GM19397 (cell line): ENCODE data around the gene ZBTB7A.

Experiments
- ATAC-seq: cut with Tn5 transposase; IDR thresholded peaks from one replicate; pipeline ENCODE4 v1.9.1; 2021; ENCODE audit warnings: mild to moderate bottlenecking, moderate library complexity; ENCODE audit not compliant: unreplicated experiment

ZBTB7A gene

GRCh38 chr19:4069331-4069959 is 2.7 kb upstream of the ZBTB7A start:
- ATAC-seq = no peak

- no peak for ATAC-seq
Measured at GRCh38 chr19:4068047-4068966, 1.6 kb upstream of the ZBTB7A start.

- ATAC-seq = no peak
Measured at GRCh38 chr19:4067396-4068046, 822 bp upstream of the ZBTB7A start.

- no peak for ATAC-seq
Measured at GRCh38 chr19:4066176-4066606, 508 bp downstream of the ZBTB7A start.

GRCh38 chr19:4065430-4066175 is 1.1 kb downstream of the ZBTB7A start:
- ATAC-seq = peak; percentile 74

- no peak for ATAC-seq
Measured at GRCh38 chr19:4064496-4065260, 2.0 kb downstream of the ZBTB7A start.

DNA sequence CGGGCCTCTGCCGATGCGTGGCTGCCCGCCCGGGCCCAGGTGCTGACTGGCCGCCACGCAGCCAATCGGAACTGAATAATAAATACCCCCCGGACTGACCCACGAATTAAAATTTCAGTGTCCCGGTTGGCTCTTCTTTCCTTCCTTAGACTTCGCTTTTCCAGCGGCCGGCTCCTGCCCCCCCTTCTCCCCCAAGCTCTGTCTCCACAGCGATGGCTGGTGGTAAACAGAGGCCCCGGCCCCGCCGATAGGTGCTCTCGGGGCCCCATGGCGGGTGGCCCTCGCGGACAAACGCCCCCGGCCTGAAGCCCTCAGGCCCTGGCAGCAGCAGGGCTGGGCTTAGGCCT is 2.6 kb downstream of the ZBTB7A start:
- no peak for ATAC-seq

DNA sequence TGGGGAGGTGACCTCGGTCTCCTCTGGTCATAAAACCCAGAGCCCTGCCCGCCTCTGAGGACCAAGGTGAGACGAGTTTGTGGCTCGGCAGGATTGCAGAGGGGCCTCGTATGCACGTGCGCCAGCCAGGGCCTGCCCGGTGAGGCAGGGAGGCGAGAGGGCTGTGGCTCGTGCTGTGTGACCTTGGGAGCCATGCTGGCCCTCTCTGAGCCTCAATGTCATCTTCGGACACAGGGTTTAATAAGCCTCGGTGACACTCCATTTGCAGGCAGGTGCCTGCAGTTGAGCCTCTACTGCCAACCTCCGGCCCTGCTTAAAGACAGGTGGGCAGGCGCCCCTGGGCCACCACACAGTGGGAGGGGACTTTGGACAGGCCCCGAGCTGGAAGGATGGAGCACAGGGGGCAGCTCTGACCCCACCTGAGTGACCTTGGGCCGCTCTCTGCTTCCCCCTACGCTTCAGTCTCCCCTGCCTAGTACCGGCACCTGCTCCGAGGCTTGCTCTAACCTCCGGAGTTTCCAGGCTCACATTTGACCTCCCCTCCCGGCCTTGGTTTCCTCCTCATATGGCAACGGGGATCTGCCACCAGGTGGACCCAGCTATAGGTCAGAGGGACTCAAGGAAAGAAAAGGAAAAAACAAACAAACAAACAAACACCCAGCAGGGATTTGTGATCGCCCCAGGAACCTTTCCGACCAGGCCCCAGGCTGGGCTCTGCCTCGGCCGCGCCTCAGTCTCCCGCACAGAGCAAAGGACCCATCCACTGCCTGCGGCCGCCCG is 3.1 kb downstream of the ZBTB7A start:
- no peak for ATAC-seq

DNA sequence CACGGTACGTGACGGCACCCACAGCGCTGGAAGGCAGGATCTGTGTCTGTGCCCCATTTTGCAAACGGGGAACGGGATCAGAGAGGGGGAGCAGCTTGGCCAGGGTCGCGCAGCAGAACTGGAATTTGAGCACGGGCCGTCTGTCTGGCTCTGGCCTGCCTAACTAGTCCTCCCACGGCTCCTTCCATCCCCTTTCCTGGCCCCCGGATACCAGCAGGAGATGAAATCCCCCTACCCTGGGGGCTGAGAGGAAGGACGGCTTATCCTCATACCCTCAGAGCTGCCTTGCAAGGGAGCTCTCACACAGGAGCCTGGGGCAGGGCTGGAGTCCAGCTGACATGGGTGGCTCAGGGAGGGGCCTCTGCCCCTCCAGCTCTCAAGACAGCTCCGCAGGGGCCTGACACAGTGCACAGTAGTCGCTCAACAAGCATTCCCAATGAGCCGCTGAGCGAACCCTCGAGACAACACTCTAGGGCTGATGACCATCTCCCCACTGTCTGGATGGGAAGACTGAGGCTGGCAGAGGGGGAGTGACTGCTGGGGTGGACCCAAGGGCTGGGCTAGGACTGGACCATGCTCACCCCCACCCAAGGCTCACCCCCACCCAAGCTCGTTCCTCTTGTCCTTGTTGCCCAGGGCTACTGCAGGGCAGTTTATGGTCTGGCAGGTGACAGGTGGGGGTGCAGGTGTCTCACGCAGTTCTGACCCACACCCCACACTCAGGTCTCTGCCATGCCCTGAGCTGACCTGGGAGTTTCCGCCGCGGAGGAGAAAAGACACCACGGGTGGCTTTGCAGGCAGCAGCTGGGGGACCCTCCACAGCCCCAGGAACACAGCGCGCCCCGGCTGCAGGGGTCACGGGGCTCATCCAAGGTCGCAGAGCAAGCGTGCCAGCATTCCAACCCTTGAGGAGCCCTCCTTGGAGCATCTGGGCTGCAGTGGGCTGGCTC is 4.0 kb downstream of the ZBTB7A start:
- no peak for ATAC-seq

DNA sequence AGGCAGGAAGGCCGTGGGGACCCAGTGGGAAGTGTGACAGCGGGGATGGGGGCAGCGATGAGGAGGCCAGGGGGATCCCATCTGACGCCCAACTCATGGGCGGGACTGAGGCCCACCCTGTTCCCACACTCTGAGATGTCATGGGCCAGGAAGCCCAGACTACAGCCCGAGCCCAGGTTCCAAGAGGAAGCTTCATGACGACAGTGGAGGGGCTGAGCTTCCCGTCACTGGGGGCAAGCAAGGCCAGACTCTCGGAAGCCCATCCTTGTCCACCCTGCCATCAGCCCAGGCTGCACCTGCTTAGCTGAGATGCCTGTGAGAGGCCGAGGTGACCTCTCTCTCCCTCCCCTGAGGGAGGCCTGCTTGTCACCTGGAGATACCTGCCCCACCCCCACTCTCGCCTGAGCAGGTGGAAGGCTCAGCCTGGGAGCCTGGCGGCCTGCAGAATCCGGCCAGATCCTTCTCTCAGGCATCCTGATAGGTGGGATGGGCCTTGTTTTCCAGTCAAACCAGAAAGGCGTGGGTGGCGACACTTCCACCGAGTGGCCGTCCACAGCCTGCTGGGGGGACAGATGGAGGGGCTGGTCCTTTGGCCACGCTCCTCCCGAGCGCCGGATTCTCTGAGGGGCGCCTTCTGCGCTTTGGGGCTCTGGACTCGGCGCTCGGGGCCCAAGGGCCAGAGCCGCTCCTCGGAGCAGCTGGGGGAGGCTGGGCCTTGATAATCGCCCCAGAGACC is 4.8 kb downstream of the ZBTB7A start:
- no peak for ATAC-seq

DNA sequence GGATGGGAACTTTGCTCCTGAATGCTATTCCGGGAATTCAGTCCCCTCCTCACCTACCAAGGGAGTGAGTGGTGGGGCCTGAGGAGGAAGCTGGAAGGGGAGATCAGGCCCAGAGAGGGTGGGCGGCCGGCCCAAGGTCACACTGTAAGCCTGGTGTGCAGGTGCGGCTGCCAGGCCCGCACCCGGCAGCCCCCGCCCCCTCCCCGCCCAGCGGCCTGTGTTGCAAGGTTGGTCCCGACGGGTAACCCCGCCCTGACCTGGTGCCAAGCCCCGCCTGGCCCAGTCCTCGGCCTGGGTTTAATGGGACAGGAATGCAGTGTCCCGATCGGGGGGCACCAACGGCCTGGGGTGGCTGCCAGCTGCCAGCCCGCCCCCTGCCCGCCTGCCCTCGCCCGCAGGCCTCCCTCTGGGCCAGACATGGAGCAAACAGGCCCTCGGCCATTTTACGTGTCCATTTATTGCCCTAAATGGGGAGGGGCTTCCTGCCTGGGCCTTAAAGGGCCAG is 5.5 kb downstream of the ZBTB7A start:
- no peak for ATAC-seq

- ATAC-seq = no peak
Measured at GRCh38 chr19:4060621-4061177, 6.0 kb downstream of the ZBTB7A start.

- no peak for ATAC-seq
Measured at GRCh38 chr19:4059891-4060620, 6.6 kb downstream of the ZBTB7A start.

DNA sequence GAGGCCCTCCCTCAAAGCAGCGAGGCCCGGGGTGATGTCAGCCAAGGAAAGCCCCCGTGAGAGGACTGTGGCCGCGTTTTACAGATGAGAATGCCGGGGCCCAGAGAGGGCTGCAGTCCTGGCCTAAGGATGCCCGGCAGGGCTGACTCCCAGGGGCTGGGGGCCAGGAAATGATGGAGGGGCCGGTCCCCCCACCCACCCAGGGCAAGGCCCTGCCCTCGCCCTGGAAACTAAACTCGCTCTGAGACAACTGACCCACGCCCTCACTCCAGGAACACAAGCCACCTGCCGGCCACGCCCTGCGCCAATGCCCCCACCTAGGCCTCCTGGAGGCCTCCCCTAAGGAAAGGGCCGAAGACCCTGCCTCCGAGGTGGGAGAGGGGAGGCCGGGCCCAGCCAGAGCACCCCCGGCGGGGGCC is 7.2 kb downstream of the ZBTB7A start:
- ATAC-seq = no peak

DNA sequence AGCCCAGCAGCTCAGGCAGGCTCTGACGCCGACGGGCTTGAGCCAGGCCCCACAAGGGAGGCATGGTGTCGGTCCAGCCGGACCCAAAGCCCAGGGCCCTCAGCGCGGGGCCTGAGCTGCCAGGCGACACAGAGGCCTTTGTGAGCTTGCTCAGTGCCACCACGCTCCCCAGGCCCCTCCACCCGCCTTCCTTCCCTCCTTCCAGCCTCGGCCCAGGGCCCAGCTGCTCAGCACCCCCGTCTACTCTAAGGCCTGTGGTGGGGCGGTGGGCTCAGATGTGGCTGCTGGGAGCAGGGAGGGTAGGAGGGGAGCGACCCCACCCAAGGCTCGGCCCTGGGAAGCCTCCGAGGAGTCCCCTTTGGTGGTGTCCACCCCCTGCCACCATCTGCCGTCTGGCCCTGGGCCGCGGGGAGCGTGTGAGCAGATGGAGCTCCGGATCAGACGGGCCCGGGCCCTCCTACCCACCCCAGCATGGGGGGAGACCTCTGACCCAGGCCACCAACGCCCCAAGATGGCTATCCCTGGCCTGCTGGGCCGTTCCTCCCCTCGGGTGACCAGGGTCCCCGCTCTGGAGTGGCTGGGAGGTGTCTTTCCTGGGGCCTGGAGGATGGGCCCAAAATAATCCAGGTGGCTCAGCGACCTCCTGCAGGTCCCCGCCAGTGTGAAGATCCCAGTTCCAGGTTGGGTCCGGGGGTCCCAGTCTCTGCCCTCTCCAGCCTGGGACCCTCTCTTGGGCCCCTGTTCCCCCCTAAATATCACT is 7.8 kb downstream of the ZBTB7A start:
- ATAC-seq = no peak
